HepG2 (cell line): ENCODE measurements around the gene DUSP7. TPM values are rescaled to one million over a fixed set of nuclear protein-coding genes. Genes with fewer than 3 reads are reported as not detected.

ENCODE experiments used
- HIVEP1 ChIP-seq: sonication (generic); formaldehyde crosslinking; IDR thresholded peaks from 2 replicates; pipeline ENCODE4 v1.4.0; 2020; ENCODE audit warnings: mild to moderate bottlenecking, missing genetic modification reagents
- HOXA9 ChIP-seq: sonication (generic); formaldehyde crosslinking; IDR thresholded peaks from 2 replicates; pipeline ENCODE4 v1.8.1; 2022; ENCODE audit warnings: missing genetic modification reagents, mild to moderate bottlenecking, moderate library complexity, borderline replicate concordance
- MAFF ChIP-seq: IDR thresholded peaks from 2 replicates; pipeline ENCODE4 v1.6.1; 2011; ENCODE audit warnings: low read depth, low read length, improper control_type of control experiment
- MATR3 ChIP-seq: sonication (generic); formaldehyde crosslinking; IDR thresholded peaks from 2 replicates; pipeline ENCODE4 v1.4.0; 2020; ENCODE audit warnings: missing genetic modification reagents
- NONO ChIP-seq, 2 experiments: fragments of 450-650 bp in 1 of 2; sonication (generic) in 1 of 2; formaldehyde crosslinking in 1 of 2; IDR thresholded peaks in 1 of 2; conservative IDR thresholded peaks in 1 of 2; 2 replicates each; pipeline versions ENCODE4 v1.6.1 to v1.8.0; 2017 to 2022; ENCODE audit warnings: mild to moderate bottlenecking in 1 of 2, missing genetic modification reagents in 1 of 2, moderate library complexity in 1 of 2
- NR2F2 ChIP-seq: IDR thresholded peaks from 2 replicates; pipeline ENCODE4 v1.6.1; 2012; ENCODE audit warnings: low read depth, inconsistent platforms, borderline replicate concordance
- TCF7L2 ChIP-seq: IDR thresholded peaks from 2 replicates; pipeline ENCODE4 v1.6.1; 2011; ENCODE audit warnings: mild to moderate bottlenecking, low read depth, low read length, moderate library complexity
- ZFP36 ChIP-seq: fragments of 150-350 bp; IDR thresholded peaks from 2 replicates; pipeline ENCODE4 v1.6.1; 2018; ENCODE audit warnings: borderline replicate concordance, low read length, low read depth; ENCODE audit not compliant: partially characterized antibody
- ZNF382 ChIP-seq: sonication (generic); formaldehyde crosslinking; IDR thresholded peaks from 2 replicates; pipeline ENCODE4 v1.5.0; 2020; ENCODE audit warnings: missing genetic modification reagents, mild to moderate bottlenecking, borderline replicate concordance
- ZNF484 ChIP-seq: sonication (generic); formaldehyde crosslinking; IDR thresholded peaks from 2 replicates; pipeline ENCODE4 v1.5.1; 2020; ENCODE audit warnings: mild to moderate bottlenecking, low read depth, missing genetic modification reagents, borderline replicate concordance
- ZNF709 ChIP-seq: sonication (generic); formaldehyde crosslinking; IDR thresholded peaks from 2 replicates; pipeline ENCODE4 v1.5.0; 2020; ENCODE audit warnings: mild to moderate bottlenecking, missing genetic modification reagents
- ZNF775 ChIP-seq: sonication (generic); formaldehyde crosslinking; IDR thresholded peaks from 2 replicates; pipeline ENCODE4 v1.4.0; 2020; ENCODE audit warnings: missing genetic modification reagents, mild to moderate bottlenecking, moderate library complexity, borderline replicate concordance
- ZNF788 ChIP-seq: sonication (generic); formaldehyde crosslinking; IDR thresholded peaks from 2 replicates; pipeline ENCODE4 v1.5.0; 2020; ENCODE audit warnings: mild to moderate bottlenecking, missing genetic modification reagents, borderline replicate concordance
- ZSCAN30 ChIP-seq: sonication (generic); formaldehyde crosslinking; IDR thresholded peaks from 2 replicates; pipeline ENCODE4 v1.5.0; 2020; ENCODE audit warnings: mild to moderate bottlenecking, missing genetic modification reagents
- polyA plus RNA-seq, 8 experiments: library from polyadenylated mRNA; depleted of rRNA in 3 of 8; stranded (reverse) in 7 of 8; unstranded in 1 of 8; fragments of >200 nt; fragmentation: Illumina TruSeq in 4 of 8; extraction: Trizol in 4 of 8; gene quantifications; 2 replicates each; pipeline versions ENCODE4 v1.2.1 to v1.2.3, GENCODE V29; 2011 to 2016; ENCODE audit warnings: low read depth in 4 of 8, missing spikeins in 1 of 8, mixed read lengths in 1 of 8; ENCODE audit not compliant: insufficient read depth in 1 of 8
- total RNA-seq, 5 experiments: library from RNA; depleted of rRNA; stranded (reverse); fragments of >200 nt; fragmentation: Illumina TruSeq; extraction: Trizol; gene quantifications; 2 replicates each; pipeline ENCODE4 v1.2.3, GENCODE V29; 2016; ENCODE audit warnings: low read depth in 1 of 5
- TF ChIP-seq, protein P1 (sequence below): sonication (generic); formaldehyde crosslinking; IDR thresholded peaks from 2 replicates; pipeline ENCODE4 v1.5.0; 2020; ENCODE audit warnings: mild to moderate bottlenecking, missing genetic modification reagents, borderline replicate concordance
- TF ChIP-seq, protein P2 (sequence below): IDR thresholded peaks from 2 replicates; pipeline ENCODE4 v1.6.1; 2016; ENCODE audit warnings: missing compliant biosample characterization, missing genetic modification reagents, borderline replicate concordance

The DUSP7 gene
- total and polyA plus RNA-seq, 2 of the 13 experiments (the other 11 are each of a cell fraction or from before 2014, with no cell fraction given) = 6.6 to 8.8 TPM

DNA sequence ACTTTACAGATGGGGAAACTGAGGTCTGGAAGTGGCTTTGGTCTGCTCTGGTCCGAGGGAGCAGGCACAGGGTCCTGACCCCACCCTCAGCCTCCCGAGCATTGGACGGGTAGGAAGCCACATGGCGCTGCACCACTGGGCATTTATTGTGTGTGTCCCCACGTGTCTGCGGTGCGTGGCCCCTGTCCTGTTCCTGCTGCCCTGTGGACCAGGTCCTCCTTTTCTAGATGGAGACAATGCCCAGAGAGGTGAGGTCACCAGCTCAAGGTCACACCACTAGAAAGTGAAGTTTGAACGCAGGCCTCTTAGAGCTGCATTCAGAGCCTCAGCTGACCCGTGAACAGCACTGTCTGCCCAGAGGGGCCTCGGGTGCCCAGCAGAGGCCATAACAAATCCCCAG is 26.8 kb downstream of the DUSP7 start (continued):
- TF ChIP-seq, protein P1, sequence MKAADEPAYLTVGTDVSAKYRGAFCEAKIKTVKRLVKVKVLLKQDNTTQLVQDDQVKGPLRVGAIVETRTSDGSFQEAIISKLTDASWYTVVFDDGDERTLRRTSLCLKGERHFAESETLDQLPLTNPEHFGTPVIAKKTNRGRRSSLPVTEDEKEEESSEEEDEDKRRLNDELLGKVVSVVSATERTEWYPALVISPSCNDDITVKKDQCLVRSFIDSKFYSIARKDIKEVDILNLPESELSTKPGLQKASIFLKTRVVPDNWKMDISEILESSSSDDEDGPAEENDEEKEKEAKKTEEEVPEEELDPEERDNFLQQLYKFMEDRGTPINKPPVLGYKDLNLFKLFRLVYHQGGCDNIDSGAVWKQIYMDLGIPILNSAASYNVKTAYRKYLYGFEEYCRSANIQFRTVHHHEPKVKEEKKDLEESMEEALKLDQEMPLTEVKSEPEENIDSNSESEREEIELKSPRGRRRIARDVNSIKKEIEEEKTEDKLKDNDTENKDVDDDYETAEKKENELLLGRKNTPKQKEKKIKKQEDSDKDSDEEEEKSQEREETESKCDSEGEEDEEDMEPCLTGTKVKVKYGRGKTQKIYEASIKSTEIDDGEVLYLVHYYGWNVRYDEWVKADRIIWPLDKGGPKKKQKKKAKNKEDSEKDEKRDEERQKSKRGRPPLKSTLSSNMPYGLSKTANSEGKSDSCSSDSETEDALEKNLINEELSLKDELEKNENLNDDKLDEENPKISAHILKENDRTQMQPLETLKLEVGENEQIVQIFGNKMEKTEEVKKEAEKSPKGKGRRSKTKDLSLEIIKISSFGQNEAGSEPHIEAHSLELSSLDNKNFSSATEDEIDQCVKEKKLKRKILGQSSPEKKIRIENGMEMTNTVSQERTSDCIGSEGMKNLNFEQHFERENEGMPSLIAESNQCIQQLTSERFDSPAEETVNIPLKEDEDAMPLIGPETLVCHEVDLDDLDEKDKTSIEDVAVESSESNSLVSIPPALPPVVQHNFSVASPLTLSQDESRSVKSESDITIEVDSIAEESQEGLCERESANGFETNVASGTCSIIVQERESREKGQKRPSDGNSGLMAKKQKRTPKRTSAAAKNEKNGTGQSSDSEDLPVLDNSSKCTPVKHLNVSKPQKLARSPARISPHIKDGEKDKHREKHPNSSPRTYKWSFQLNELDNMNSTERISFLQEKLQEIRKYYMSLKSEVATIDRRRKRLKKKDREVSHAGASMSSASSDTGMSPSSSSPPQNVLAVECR (CRISPR knock-in tag) = peak; percentile 23; the same call in 1 of the 2 replicates
- TF ChIP-seq ZNF484 (no peak), TCF7L2 (no peak), ZNF788 (CRISPR knock-in tag) (no peak), ZNF775 (CRISPR knock-in tag) (no peak), HIVEP1 (CRISPR knock-in tag) (no peak), ZNF709 (CRISPR knock-in tag) (no peak), HOXA9 (CRISPR knock-in tag) (no peak), MATR3 (CRISPR knock-in tag) (no peak), ZNF382 (CRISPR knock-in tag) (no peak), ZFP36 (no peak), ZSCAN30 (CRISPR knock-in tag) (no peak), MAFF (no peak), NONO (IDR thresholded peaks at IDR 0.05) (no peak), NONO (CRISPR knock-in tag; conservative IDR thresholded peaks at IDR 0.05) (0 out of 2 replicates have a peak, but pooled peaks have one; percentile 25), NR2F2 (no peak)
- TF ChIP-seq, protein P2, sequence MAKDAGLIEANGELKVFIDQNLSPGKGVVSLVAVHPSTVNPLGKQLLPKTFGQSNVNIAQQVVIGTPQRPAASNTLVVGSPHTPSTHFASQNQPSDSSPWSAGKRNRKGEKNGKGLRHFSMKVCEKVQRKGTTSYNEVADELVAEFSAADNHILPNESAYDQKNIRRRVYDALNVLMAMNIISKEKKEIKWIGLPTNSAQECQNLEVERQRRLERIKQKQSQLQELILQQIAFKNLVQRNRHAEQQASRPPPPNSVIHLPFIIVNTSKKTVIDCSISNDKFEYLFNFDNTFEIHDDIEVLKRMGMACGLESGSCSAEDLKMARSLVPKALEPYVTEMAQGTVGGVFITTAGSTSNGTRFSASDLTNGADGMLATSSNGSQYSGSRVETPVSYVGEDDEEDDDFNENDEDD (CRISPR knock-in tag) = no peak
